Measurements from ENCODE around the gene ADCY3. TPM values are rescaled to one million over a fixed set of nuclear protein-coding genes. Genes with fewer than 3 reads are reported as not detected.
A peak's percentile ranks its signal among the peaks of the same experiment; 100 is the strongest.

The ADCY3 gene
- total and polyA plus RNA-seq, 9 of the 15 experiments (the other 6 are each of a cell fraction or from before 2014, with no cell fraction given): 1.5 to 54.8 (median 26.3) TPM

DNA sequence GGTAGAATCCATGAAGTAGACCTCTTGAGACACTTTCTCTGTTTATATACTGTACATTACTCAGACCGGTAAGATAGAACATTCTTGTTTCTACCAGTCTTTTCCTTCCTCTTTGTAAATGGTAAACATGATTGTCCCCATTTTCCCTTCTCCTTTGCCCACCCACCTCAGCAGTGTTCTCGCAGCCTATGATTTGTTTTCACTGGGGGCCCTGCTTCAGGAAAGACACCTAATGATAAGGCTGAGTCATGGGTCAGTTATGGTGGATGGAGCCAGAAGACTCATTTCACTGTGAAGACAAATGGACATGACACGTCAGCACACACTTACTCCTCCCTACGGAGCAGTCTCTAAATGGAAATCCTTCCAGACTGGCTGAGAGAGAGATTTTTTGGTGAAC lies 103.2 kb downstream of the ADCY3 start (continued):
- no peak for TF ChIP-seq KDM5B (IDR thresholded peaks at IDR 0.05; ENCODE audit: insufficient replicate concordance, low read depth, low read length)
- TF ChIP-seq NR4A1 (CRISPR knock-in tag; IDR thresholded peaks at IDR 0.05): no peak
- no peak; the same call in 1 of the 2 replicates for TF ChIP-seq NR4A1 (tag; IDR thresholded peaks at IDR 0.05)
- TF ChIP-seq MCM3 (IDR thresholded peaks at IDR 0.05): no peak
- no peak for TF ChIP-seq TSC22D4 (tag; IDR thresholded peaks at IDR 0.05)
- no peak for TF ChIP-seq IFI16 (CRISPR knock-in tag; IDR thresholded peaks at IDR 0.05)
- TF ChIP-seq ZNF431 (CRISPR knock-in tag; IDR thresholded peaks at IDR 0.05): no peak
- TF ChIP-seq RCOR1 (IDR thresholded peaks at IDR 0.05; ENCODE audit: borderline replicate concordance in 1 of 2, low read depth in 2 of 2, low read length in 2 of 2): peak in 1 of 2 experiments; percentile 47; a peak in 1 of 4 replicates
- TF ChIP-seq FOXK2 (conservative IDR thresholded peaks at IDR 0.05 in 1 of 2, IDR thresholded peaks at IDR 0.05 in 1 of 2; ENCODE audit: low read depth in 2 of 2): peak in 1 of 2 experiments; percentile 18; a peak in 1 of 4 replicates
- peak; percentile 83 for TF ChIP-seq ZNF584 (CRISPR knock-in tag; IDR thresholded peaks at IDR 0.05; ENCODE audit: low read depth)
- TF ChIP-seq, protein P1, sequence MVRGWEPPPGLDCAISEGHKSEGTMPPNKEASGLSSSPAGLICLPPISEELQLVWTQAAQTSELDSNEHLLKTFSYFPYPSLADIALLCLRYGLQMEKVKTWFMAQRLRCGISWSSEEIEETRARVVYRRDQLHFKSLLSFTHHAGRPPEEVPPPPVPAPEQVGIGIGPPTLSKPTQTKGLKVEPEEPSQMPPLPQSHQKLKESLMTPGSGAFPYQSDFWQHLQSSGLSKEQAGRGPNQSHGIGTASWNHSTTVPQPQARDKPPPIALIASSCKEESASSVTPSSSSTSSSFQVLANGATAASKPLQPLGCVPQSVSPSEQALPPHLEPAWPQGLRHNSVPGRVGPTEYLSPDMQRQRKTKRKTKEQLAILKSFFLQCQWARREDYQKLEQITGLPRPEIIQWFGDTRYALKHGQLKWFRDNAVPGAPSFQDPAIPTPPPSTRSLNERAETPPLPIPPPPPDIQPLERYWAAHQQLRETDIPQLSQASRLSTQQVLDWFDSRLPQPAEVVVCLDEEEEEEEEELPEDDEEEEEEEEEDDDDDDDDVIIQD (CRISPR knock-in tag; IDR thresholded peaks at IDR 0.05): no peak
- TF ChIP-seq EP300 (IDR thresholded peaks at IDR 0.05; ENCODE audit: low read length): 0 out of 2 replicates have a peak, but pooled peaks have one; percentile 29
- no peak for TF ChIP-seq SPI1 (IDR thresholded peaks at IDR 0.05; ENCODE audit: borderline replicate concordance, low read depth, low read length)
- peak; percentile 75 for TF ChIP-seq EP400 (IDR thresholded peaks at IDR 0.05)
- TF ChIP-seq DDX20 (tag; IDR thresholded peaks at IDR 0.05; ENCODE audit: low read depth): peak; percentile 30; the same call in 1 of the 2 replicates
- TF ChIP-seq KLF6 (CRISPR knock-in tag; IDR thresholded peaks at IDR 0.05; ENCODE audit: borderline replicate concordance): no peak; the same call in 1 of the 2 replicates
- no peak for TF ChIP-seq RBBP5 (IDR thresholded peaks at IDR 0.05; ENCODE audit: borderline replicate concordance, insufficient read depth, low read length, poor library complexity, severe bottlenecking)
- TF ChIP-seq, protein P2, sequence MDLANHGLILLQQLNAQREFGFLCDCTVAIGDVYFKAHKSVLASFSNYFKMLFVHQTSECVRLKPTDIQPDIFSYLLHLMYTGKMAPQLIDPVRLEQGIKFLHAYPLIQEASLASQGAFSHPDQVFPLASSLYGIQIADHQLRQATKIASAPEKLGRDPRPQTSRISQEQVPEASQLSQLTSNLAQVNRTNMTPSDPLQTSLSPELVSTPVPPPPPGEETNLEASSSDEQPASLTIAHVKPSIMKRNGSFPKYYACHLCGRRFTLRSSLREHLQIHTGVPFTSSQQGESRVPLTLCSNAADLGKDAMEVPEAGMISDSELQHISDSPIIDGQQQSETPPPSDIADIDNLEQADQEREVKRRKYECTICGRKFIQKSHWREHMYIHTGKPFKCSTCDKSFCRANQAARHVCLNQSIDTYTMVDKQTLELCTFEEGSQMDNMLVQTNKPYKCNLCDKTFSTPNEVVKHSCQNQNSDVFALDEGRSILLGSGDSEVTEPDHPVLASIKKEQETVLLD (IDR thresholded peaks at IDR 0.05): no peak
- TF ChIP-seq ZNF57 (CRISPR knock-in tag; IDR thresholded peaks at IDR 0.05): no peak
- TF ChIP-seq CBFB (CRISPR knock-in tag; IDR thresholded peaks at IDR 0.05): no peak
- TF ChIP-seq ARID1B (IDR thresholded peaks at IDR 0.05): peak; percentile 64
- 0 out of 2 replicates have a peak, but pooled peaks have one; percentile 33 for TF ChIP-seq SMARCE1 (IDR thresholded peaks at IDR 0.05)
- TF ChIP-seq MEF2A (IDR thresholded peaks at IDR 0.05; ENCODE audit: control insufficient read depth, low read depth, low read length): no peak
- TF ChIP-seq, protein P3, sequence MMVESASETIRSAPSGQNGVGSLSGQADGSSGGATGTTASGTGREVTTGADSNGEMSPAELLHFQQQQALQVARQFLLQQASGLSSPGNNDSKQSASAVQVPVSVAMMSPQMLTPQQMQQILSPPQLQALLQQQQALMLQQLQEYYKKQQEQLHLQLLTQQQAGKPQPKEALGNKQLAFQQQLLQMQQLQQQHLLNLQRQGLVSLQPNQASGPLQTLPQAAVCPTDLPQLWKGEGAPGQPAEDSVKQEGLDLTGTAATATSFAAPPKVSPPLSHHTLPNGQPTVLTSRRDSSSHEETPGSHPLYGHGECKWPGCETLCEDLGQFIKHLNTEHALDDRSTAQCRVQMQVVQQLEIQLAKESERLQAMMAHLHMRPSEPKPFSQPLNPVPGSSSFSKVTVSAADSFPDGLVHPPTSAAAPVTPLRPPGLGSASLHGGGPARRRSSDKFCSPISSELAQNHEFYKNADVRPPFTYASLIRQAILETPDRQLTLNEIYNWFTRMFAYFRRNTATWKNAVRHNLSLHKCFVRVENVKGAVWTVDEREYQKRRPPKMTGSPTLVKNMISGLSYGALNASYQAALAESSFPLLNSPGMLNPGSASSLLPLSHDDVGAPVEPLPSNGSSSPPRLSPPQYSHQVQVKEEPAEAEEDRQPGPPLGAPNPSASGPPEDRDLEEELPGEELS (CRISPR knock-in tag; IDR thresholded peaks at IDR 0.05; ENCODE audit: borderline replicate concordance): no peak
- TF ChIP-seq, protein P4, sequence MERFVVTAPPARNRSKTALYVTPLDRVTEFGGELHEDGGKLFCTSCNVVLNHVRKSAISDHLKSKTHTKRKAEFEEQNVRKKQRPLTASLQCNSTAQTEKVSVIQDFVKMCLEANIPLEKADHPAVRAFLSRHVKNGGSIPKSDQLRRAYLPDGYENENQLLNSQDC (CRISPR knock-in tag; IDR thresholded peaks at IDR 0.05): no peak
